Ecto neural progenitor cell (in vitro differentiated cells): ENCODE measurements around the gene EVA1A.
"Not testable (repeated sequence)": the region's sequence is repeated elsewhere in the genome, so short reads cannot be mapped to it uniquely, and the experiment has no call there.

ENCODE experiments used
- DNase-seq: peaks from one replicate; pipeline ENCODE4 v3.0.0-alpha.2; 2018; ENCODE audit warnings: low spot score

The EVA1A gene

GRCh38 chr2:75482398-75482797 is 78.3 kb downstream of the EVA1A start:
- no peak for DNase-seq

- no peak for DNase-seq
These were observed 79.5 kb downstream of the EVA1A start for GRCh38 chr2:75480971-75481836.

- not testable (repeated sequence) for DNase-seq
These were observed 83.0 kb downstream of the EVA1A start for GRCh38 chr2:75477696-75478095.

GRCh38 chr2:75476761-75477160 is 84.0 kb downstream of the EVA1A start:
- no peak for DNase-seq

DNA sequence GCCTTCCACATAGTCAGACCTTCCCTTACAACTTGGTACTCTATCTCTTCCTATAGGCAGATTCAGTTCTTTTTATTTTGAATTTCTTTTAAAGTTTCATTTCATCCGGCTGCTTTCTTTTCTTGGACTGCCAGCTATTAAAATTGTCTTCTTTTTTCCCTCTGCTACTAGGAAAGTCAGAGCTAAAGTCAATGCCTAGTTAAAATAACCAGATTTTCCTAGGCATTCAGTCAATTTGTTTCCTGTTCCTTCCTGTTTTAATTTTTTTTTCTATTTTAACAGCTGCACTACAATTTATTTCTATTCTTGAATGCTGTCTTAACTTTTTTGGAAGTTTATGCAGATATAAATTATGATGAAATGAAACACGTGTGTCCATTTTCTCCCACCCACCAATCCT is 84.8 kb downstream of the EVA1A start:
- DNase-seq = no peak

GRCh38 chr2:75475049-75475448 is 85.7 kb downstream of the EVA1A start:
- DNase-seq = no peak

DNA sequence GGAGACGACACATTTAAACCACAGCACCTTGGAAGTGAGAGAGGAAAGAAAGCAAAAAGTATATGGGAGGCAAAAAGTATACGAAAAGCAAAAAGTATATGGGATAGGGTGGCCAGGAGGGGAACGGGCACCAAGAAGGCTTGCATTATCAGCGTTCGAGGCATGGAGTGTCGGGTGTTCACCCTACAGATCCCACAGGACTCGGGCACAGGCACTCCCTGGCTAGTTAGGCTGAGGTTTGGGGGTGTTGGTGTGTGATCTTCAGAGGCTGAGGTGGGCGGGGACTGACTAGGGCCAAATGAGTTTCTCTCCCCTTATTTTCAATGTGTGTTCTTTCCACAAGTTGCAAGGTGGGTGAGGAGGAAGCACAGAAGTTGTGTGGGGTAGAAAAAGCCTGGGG is 86.6 kb downstream of the EVA1A start:
- DNase-seq = no peak

DNA sequence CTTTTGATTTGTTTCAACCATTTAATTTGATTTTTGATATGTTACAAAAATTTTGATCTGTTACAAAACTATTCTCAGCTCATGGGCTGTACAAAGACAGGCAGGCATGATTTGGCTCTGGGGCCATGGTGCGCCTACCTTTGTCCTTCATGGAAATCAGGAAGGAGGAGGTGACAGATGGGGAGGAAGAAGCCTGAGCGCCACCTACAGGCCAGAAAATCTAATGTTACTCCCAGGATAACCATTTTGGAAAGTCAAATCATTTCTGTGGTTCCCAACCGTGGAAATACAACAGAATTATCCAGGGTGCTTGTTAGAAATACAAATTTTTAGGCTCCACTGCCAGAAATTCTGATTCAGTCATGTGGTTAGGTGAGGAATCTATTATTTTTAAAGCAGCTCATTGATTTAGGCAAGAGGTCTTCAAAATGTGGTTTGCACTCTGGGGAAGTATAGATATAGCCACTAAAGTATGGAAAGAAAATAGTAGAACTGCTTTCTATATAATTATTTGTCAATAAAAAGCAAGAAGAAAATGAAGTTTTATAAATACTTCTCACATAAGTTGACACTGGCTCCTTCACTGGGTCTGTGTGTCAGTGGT is 93.9 kb downstream of the EVA1A start:
- peak; percentile 62 for DNase-seq

DNA sequence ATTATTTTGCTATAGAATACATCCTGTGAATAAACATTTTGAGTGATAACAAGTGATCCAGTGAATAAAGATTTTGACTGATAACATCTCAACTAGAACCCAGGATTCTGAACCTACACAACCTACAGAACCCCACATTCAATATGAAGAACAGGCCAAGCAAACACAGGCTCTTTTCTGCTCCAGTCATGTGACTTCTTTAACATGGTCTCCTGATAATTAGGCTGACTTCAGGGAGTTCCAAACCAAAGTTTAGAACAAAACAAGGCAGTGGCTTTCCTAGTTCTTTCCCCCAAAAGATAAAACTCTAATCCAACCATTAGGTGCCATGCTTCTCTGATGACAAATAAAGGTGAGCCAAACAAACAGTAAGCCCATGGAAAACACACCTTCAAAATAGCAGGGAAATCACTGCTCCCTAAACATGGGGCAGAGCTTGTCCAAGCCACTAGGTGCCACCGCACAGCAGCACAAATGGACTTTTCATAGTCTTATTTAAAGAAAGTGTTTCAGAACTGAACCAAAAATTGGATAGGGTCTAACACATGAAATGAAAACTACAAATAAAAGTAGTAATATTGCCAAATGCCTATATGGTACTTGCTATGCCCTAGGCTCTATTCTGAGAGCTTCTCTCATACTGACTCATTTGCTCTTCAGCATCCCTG is 95.3 kb downstream of the EVA1A start:
- DNase-seq = no peak

DNA sequence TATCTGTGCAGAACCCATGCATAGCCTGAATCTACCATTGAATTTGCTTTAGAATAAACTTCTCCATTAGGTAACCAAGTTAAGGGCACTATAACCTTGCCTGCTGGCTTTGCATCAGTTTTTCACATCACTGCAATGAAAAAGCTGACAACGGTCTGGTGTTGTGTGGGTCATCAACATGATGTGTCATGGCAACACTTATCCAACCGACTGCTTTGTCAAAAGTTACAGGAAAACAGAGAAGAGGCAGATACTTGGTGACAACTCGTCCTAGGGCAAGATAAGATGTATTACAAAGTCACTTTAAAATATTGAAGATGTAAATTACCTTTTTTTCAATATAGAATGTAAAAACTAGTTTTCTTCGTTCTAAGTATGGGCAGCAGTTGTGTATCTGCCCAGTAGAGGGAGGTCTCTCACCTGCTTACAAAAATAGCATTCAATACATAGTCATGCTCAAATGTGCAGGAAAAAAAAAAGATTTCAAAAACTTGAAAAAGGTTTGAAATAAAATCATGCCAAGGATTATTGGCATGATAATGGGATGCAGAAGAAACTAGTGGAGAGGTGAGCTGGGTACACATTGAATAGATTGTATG is 96.3 kb downstream of the EVA1A start:
- no peak for DNase-seq

GRCh38 chr2:75462721-75463120 is 98.0 kb downstream of the EVA1A start:
- DNase-seq = no peak

GRCh38 chr2:75462206-75462605 is 98.5 kb downstream of the EVA1A start:
- DNase-seq = no peak

GRCh38 chr2:75460630-75461029 is 100.1 kb downstream of the EVA1A start:
- DNase-seq = no peak

GRCh38 chr2:75459565-75460310 is 101.0 kb downstream of the EVA1A start:
- DNase-seq = no peak

GRCh38 chr2:75458201-75458600 is 102.5 kb downstream of the EVA1A start:
- no peak for DNase-seq

DNA sequence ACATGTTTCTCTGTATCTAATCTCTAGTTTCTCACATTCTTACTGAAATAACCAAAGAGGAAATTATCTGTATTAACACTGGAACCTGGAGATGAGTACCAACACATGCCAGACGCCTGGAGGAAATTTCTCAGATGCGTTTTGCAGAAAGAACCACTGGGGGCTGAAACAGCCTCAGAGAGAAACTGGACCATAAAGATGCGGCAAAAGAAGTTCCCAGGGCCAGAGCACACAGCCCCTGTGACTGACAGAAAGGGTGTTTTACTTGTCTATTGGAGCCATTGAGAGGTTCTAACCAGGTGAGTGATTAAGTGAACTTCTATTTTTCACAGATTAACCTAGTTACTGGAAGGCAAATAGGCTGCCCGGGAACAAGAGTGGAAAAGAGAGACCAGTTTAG is 103.9 kb downstream of the EVA1A start:
- DNase-seq = no peak

GRCh38 chr2:75456111-75456510 is 104.6 kb downstream of the EVA1A start:
- no peak for DNase-seq

DNA sequence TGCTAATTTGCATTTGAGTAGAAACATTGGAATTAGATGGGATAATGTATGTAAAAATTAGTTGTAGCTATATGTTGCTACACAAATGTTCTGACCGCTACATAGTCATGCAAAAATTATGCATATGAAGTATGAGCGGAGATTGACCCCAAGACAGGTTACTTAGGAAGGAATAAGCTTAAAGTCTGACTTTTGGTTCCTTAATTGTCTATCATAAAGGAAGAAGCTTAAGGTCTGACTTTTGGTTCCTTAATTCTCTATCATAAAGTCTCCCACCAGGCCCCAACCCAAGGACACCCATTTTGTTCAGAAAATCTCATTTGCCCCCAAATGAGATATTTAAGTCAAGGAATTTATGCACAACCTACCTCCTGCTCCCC is 106.5 kb downstream of the EVA1A start:
- DNase-seq = no peak

DNA sequence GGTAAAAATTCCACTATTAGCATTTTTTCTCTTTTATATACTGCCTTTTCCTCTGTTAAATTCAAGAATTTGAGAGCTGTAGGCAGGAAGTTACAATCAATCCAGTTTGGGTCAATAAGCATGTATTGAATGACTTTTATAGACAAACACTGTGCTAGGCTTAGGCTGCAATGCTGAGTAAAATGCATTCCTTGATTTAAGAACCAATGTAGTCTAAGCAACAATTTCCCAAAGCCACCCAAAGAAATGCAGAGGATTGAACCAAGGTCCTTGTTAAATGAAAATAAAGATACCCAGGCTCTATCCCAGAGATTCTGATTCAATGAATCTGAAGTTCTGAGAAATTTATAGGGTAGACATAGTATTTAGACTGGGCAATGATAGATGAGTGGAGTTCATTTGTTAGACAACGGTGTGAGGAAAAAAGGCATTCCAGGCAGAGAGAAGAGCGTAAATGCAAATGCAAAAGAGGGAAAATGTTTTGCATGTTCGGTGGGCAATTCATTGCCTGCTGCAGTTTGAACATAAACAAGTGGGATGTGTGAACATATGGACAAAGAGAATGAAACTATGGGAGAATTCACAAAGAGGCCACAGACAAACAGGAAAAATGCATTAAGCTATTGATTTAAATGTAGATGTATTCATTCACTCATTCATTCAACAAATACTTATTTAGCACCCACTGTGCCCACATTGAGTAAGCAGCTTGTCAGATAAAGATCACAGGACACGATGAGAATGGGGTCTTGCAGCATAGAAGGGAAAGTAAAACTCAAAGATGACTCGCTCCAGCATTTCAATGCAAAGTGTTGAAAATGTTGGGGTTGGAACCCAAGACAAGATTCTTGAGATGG is 107.1 kb downstream of the EVA1A start:
- no peak for DNase-seq

GRCh38 chr2:75450068-75450467 is 110.7 kb downstream of the EVA1A start:
- no peak for DNase-seq

GRCh38 chr2:75447176-75447575 is 113.6 kb downstream of the EVA1A start:
- DNase-seq = no peak
